HG02970 (cell line): ENCODE measurements around the gene B3GALT5.
"Not testable (repeated sequence)": the region's sequence is repeated elsewhere in the genome, so short reads cannot be mapped to it uniquely, and the experiment has no call there.

Experiments
- ATAC-seq: cut with Tn5 transposase; IDR thresholded peaks from one replicate; pipeline ENCODE4 v1.9.1; 2021; ENCODE audit warnings: mild to moderate bottlenecking, moderate library complexity, moderate number of reproducible peaks; ENCODE audit not compliant: unreplicated experiment, low FRiP score

Gene B3GALT5

GRCh38 chr21:39686646-39687468 is 74.1 kb downstream of the B3GALT5 start:
- no peak for ATAC-seq

- ATAC-seq, result no peak
These were observed 75.3 kb downstream of the B3GALT5 start for GRCh38 chr21:39688010-39688409.

- not testable (repeated sequence) for ATAC-seq
These were observed 77.1 kb downstream of the B3GALT5 start for GRCh38 chr21:39689860-39690259.

GRCh38 chr21:39690454-39690853 is 77.7 kb downstream of the B3GALT5 start:
- no peak for ATAC-seq

- no peak for ATAC-seq
These were observed 82.0 kb downstream of the B3GALT5 start for GRCh38 chr21:39694750-39695149.

- no peak for ATAC-seq
These were observed 83.5 kb downstream of the B3GALT5 start for GRCh38 chr21:39696196-39696595.

GRCh38 chr21:39696618-39697017 is 83.9 kb downstream of the B3GALT5 start:
- no peak for ATAC-seq

GRCh38 chr21:39700318-39700717 is 87.6 kb downstream of the B3GALT5 start:
- no peak for ATAC-seq

GRCh38 chr21:39703578-39703977 is 90.8 kb downstream of the B3GALT5 start:
- ATAC-seq, result no peak

GRCh38 chr21:39705849-39706248 is 93.1 kb downstream of the B3GALT5 start:
- ATAC-seq, result no peak

GRCh38 chr21:39707316-39707715 is 94.6 kb downstream of the B3GALT5 start:
- no peak for ATAC-seq

- no peak for ATAC-seq
These were observed 98.1 kb downstream of the B3GALT5 start for GRCh38 chr21:39710866-39711265.

GRCh38 chr21:39712273-39712672 is 99.5 kb downstream of the B3GALT5 start:
- ATAC-seq, result no peak

GRCh38 chr21:39712976-39713375 is 100.2 kb downstream of the B3GALT5 start:
- no peak for ATAC-seq

GRCh38 chr21:39713905-39714304 is 101.2 kb downstream of the B3GALT5 start:
- ATAC-seq, result no peak

GRCh38 chr21:39714331-39714730 is 101.6 kb downstream of the B3GALT5 start:
- ATAC-seq, result no peak

- ATAC-seq, result no peak
These were observed 103.2 kb downstream of the B3GALT5 start for GRCh38 chr21:39715804-39716397.

- ATAC-seq, result no peak
These were observed 107.5 kb downstream of the B3GALT5 start for GRCh38 chr21:39720126-39720778.

- ATAC-seq, result no peak
These were observed 109.1 kb downstream of the B3GALT5 start for GRCh38 chr21:39721885-39722284.
